Measurements from ENCODE around the gene CAPS.

DNA sequence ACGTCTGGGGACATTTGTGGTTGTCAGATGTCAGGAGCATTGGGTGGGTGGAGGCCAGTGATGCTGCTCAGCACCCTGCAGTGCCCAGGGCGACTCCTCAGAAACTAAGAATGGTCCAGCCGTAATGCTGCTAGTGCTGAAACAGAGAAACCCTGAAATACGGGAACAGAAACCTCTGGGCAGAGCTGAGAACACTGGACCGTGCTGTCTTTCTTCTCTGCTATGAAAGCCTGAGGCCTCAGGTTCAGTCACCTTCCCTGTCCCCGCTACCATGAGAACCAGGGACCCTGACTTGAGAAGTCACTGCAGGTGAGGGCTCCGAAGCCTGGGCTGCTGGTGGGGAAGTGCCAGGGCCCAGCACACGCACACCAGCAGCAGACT, 13.4 kb downstream of the CAPS start:
- no peak for TF ChIP-seq POLR2A (IDR thresholded peaks at IDR 0.05)
- TF ChIP-seq, protein P1, sequence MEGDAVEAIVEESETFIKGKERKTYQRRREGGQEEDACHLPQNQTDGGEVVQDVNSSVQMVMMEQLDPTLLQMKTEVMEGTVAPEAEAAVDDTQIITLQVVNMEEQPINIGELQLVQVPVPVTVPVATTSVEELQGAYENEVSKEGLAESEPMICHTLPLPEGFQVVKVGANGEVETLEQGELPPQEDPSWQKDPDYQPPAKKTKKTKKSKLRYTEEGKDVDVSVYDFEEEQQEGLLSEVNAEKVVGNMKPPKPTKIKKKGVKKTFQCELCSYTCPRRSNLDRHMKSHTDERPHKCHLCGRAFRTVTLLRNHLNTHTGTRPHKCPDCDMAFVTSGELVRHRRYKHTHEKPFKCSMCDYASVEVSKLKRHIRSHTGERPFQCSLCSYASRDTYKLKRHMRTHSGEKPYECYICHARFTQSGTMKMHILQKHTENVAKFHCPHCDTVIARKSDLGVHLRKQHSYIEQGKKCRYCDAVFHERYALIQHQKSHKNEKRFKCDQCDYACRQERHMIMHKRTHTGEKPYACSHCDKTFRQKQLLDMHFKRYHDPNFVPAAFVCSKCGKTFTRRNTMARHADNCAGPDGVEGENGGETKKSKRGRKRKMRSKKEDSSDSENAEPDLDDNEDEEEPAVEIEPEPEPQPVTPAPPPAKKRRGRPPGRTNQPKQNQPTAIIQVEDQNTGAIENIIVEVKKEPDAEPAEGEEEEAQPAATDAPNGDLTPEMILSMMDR (IDR thresholded peaks at IDR 0.05): no peak

All from body of pancreas (tissue), 4 donors.